IMR-90 (cell line): ENCODE data around the gene RPS6KA3. TPM values are rescaled to one million over a fixed set of nuclear protein-coding genes. Genes with fewer than 3 reads are reported as not detected.

ENCODE experiments used
- ATAC-seq: fragments of 200-7000 bp; cut with Tn5 transposase; 2 replicates; pipeline ENCODE4 v1.9.1; 2020; ENCODE audit warnings: low read depth, mild to moderate bottlenecking, moderate library complexity
- BruUV-seq: library from RNA; stranded (reverse); fragments of 400-500 nt; replicated peaks from 2 replicates; lab custom pipeline; 2021; lab: Mats Ljungman, UMichigan
- CTCF ChIA-PET: fragments of 300-600 bp; formaldehyde crosslinking; extraction: SDS; loops from one replicate; lab custom pipeline; 2021; ENCODE audit warnings: antibody characterized with exemption; lab: Yijun Ruan, JAX
- POLR2A ChIA-PET: fragments of 300-600 bp; sonication (Branson Sonifier 250); formaldehyde crosslinking; loops from one replicate; lab custom pipeline; 2022; ENCODE audit warnings: antibody characterized with exemption; ENCODE audit not compliant: unreplicated experiment; lab: Charles Lee
- DNase-seq: peaks from one replicate; pipeline ENCODE4 v3.0.0; 2013
- H2AFZ ChIP-seq: replicated peaks from 2 replicates; pipeline ENCODE3; 2013; ENCODE audit warnings: low read length, mild to moderate bottlenecking; ENCODE audit not compliant: poor library complexity
- H2AK5ac ChIP-seq: 2 replicates; pipeline ENCODE4 v1.6.1; 2013; ENCODE audit warnings: low read depth, low read length, inconsistent platforms
- H2AK9ac ChIP-seq: replicated peaks from 2 replicates; pipeline ENCODE3; 2013; ENCODE audit warnings: mild to moderate bottlenecking, low read depth, low read length, moderate library complexity; ENCODE audit not compliant: poor library complexity
- H2BK120ac ChIP-seq: 2 replicates; pipeline ENCODE4 v1.6.1; 2013; ENCODE audit warnings: low read depth, low read length, inconsistent platforms
- H2BK15ac ChIP-seq: 3 replicates; pipeline ENCODE4 v1.6.1; 2013; ENCODE audit warnings: low read depth, low read length, inconsistent platforms
- H2BK20ac ChIP-seq: 2 replicates; pipeline ENCODE4 v1.6.1; 2013; ENCODE audit warnings: low read depth, mild to moderate bottlenecking, inconsistent platforms, low read length, moderate library complexity
- H2BK5ac ChIP-seq: 2 replicates; pipeline ENCODE4 v1.6.1; 2013; ENCODE audit warnings: mild to moderate bottlenecking, low read depth, low read length, inconsistent platforms; ENCODE audit not compliant: poor library complexity, severe bottlenecking
- H3K14ac ChIP-seq: replicated peaks from 2 replicates; pipeline ENCODE4 v1.6.1; 2013; ENCODE audit warnings: low read depth, low read length, inconsistent platforms
- H3K18ac ChIP-seq: 2 replicates; pipeline ENCODE4 v1.6.1; 2013; ENCODE audit warnings: low read depth, low read length, control low read depth
- H3K23ac ChIP-seq: 2 replicates; pipeline ENCODE4 v1.6.1; 2013; ENCODE audit warnings: low read depth, low read length, inconsistent platforms
- H3K27ac ChIP-seq: 2 replicates; pipeline ENCODE4 v1.5.1; 2013; ENCODE audit warnings: mild to moderate bottlenecking, control low read depth, low read length; ENCODE audit not compliant: insufficient read depth
- H3K27me3 ChIP-seq: 2 replicates; pipeline ENCODE4 v1.6.1; 2013; ENCODE audit warnings: low read length; ENCODE audit not compliant: control insufficient read depth, insufficient read depth
- H3K36me3 ChIP-seq: 2 replicates; pipeline ENCODE4 v1.6.1; 2013; ENCODE audit warnings: low read length, mixed read lengths; ENCODE audit not compliant: control insufficient read depth, insufficient read depth
- H3K4ac ChIP-seq: 2 replicates; pipeline ENCODE4 v1.6.1; 2013; ENCODE audit warnings: low read depth, low read length, inconsistent platforms
- H3K4me1 ChIP-seq: 2 replicates; pipeline ENCODE4 v1.6.1; 2013; ENCODE audit warnings: low read length, mixed read lengths; ENCODE audit not compliant: control insufficient read depth, insufficient read depth
- H3K4me2 ChIP-seq: 2 replicates; pipeline ENCODE4 v1.6.1; 2013; ENCODE audit warnings: low read depth, mild to moderate bottlenecking, control low read depth, low read length, moderate library complexity
- H3K4me3 ChIP-seq: 2 replicates; pipeline ENCODE4 v1.5.1; 2013; ENCODE audit warnings: low read depth, mild to moderate bottlenecking, control low read depth, low read length, moderate library complexity; ENCODE audit not compliant: insufficient read depth
- H3K56ac ChIP-seq: 2 replicates; pipeline ENCODE4 v1.6.1; 2013; ENCODE audit warnings: low read length, inconsistent platforms; ENCODE audit not compliant: insufficient read depth; ENCODE audit errors: extremely low read depth
- H3K79me1 ChIP-seq, 2 experiments: 2 replicates each; pipeline ENCODE4 v1.6.1; 2013; ENCODE audit warnings: low read length in 2 of 2, inconsistent platforms in 1 of 2, low read depth in 1 of 2
- H3K9ac ChIP-seq: 2 replicates; pipeline ENCODE4 v1.6.1; 2013; ENCODE audit warnings: low read depth, low read length, control low read depth
- H3K9me1 ChIP-seq: 2 replicates; pipeline ENCODE4 v1.6.1; 2013; ENCODE audit warnings: low read length, inconsistent platforms; ENCODE audit not compliant: insufficient read depth
- H3K9me3 ChIP-seq: 2 replicates; pipeline ENCODE4 v1.6.1; 2013; ENCODE audit warnings: low read length; ENCODE audit not compliant: control insufficient read depth, insufficient read depth
- H4K20me1 ChIP-seq: 2 replicates; pipeline ENCODE4 v1.6.1; 2013; ENCODE audit warnings: low read length, inconsistent platforms; ENCODE audit not compliant: insufficient read depth
- H4K5ac ChIP-seq: 2 replicates; pipeline ENCODE4 v1.6.1; 2013; ENCODE audit warnings: mild to moderate bottlenecking, low read depth, low read length, control low read depth
- H4K8ac ChIP-seq, 2 experiments: 2 replicates each; pipeline ENCODE4 v1.6.1; 2013; ENCODE audit warnings: low read depth in 2 of 2, low read length in 2 of 2, control low read depth in 1 of 2, inconsistent platforms in 1 of 2
- H4K91ac ChIP-seq: 2 replicates; pipeline ENCODE4 v1.6.1; 2013; ENCODE audit warnings: low read depth, low read length, inconsistent platforms; ENCODE audit not compliant: insufficient read depth
- CEBPB ChIP-seq: IDR thresholded peaks from 2 replicates; pipeline ENCODE4 v1.6.1; 2012; ENCODE audit warnings: low read depth, low read length, improper control_type of control experiment
- CHD1 ChIP-seq: IDR thresholded peaks from 2 replicates; pipeline ENCODE4 v1.6.1; 2012; ENCODE audit warnings: low read depth, low read length, improper control_type of control experiment
- CTCF ChIP-seq: conservative IDR thresholded peaks from 2 replicates; pipeline ENCODE4 v1.5.1; 2012; ENCODE audit warnings: mild to moderate bottlenecking, low read depth, low read length, improper control_type of control experiment
- FOS ChIP-seq: fragments of 150-350 bp; IDR thresholded peaks from 2 replicates; pipeline ENCODE4 v1.6.1; 2016; ENCODE audit warnings: low read depth, low read length
- MAZ ChIP-seq: IDR thresholded peaks from 2 replicates; pipeline ENCODE4 v1.6.1; 2012; ENCODE audit warnings: low read depth, mild to moderate bottlenecking, low read length, improper control_type of control experiment, moderate library complexity, borderline replicate concordance
- NFE2L2 ChIP-seq: fragments of 150-350 bp; IDR thresholded peaks from 2 replicates; pipeline ENCODE4 v1.6.1; 2016; ENCODE audit warnings: low read depth, mild to moderate bottlenecking, low read length
- RAD21 ChIP-seq: IDR thresholded peaks from 2 replicates; pipeline ENCODE4 v1.6.1; 2012; ENCODE audit warnings: low read length, improper control_type of control experiment
- RCOR1 ChIP-seq: IDR thresholded peaks from 2 replicates; pipeline ENCODE4 v1.6.1; 2012; ENCODE audit warnings: mild to moderate bottlenecking, low read length, improper control_type of control experiment; ENCODE audit not compliant: insufficient replicate concordance
- USF2 ChIP-seq: fragments of 150-350 bp; IDR thresholded peaks from 2 replicates; pipeline ENCODE4 v1.6.1; 2017; ENCODE audit warnings: mild to moderate bottlenecking, antibody characterized with exemption, low read length, low read depth
- WGBS, 2 experiments: methylation state at CpG; one replicate each; pipeline versions ENCODE4 v1.1.5 to v1.1.7; 2013; ENCODE audit warnings: missing lambda C conversion rate in 2 of 2; ENCODE audit not compliant: insufficient read length in 1 of 2; ENCODE audit errors: extremely low coverage in 2 of 2; 5-methylcytosine and 5-hydroxymethylcytosine counted together
- dilution Hi-C: fragments of 300-500 bp; cut with HindIII; formaldehyde crosslinking; loops from one replicate; pipeline ENCODE4 v1.14.3; 2018; ENCODE audit warnings: low sequenced_read_pairs; ENCODE audit not compliant: unreplicated experiment
- in situ Hi-C: fragments of 300-500 bp; cut with MboI; formaldehyde crosslinking; loops from 3 replicates; pipeline ENCODE4 v1.14.3; 2019; ENCODE audit warnings: low sequenced_read_pairs, inconsistent platforms, mixed read lengths
- intact Hi-C: fragments of 100-400 bp; cut with micrococcal nuclease; formaldehyde crosslinking; loops from 2 replicates; pipeline ENCODE4 v1.10.0; 2022
- polyA plus RNA-seq, 3 experiments: library from polyadenylated mRNA; depleted of rRNA; stranded (reverse); fragments of >200 nt; gene quantifications; 2 replicates each; pipeline ENCODE4 v1.2.3, GENCODE V29; 2012; ENCODE audit warnings: low replicate concordance in 1 of 3
- total RNA-seq: library from RNA; depleted of rRNA; stranded (reverse); fragments of >200 nt; gene quantifications from 2 replicates; pipeline ENCODE4 v1.2.3, GENCODE V29; 2012
- TF ChIP-seq, protein P1 (sequence below): fragments of 150-350 bp; IDR thresholded peaks from 2 replicates; pipeline ENCODE4 v1.6.1; 2016; ENCODE audit warnings: low read depth, mild to moderate bottlenecking, low read length, moderate library complexity, borderline replicate concordance

The RPS6KA3 gene
- total and polyA plus RNA-seq, 2 of the 4 experiments (the other 2 are of a cell fraction) = 20.8 to 43.9 TPM

- no peaks in the 10 kb centered on the region for H3K9me3 ChIP-seq
- no peak overlapping the region for H3K23ac ChIP-seq
- H2AFZ ChIP-seq = peak overlapping the region; percentile 95
- H3K4me1 ChIP-seq = no peaks in the 10 kb centered on the region
- H3K79me1 ChIP-seq = no peaks in the 10 kb centered on the region; a peak in 1 of 4 replicates
- peak overlapping the region; percentile 19 to 83; a peak in 3 of 4 replicates for H4K8ac ChIP-seq
- dilution Hi-C loops (no loop called here), in situ Hi-C loops (loop anchor here (25.0 kb wide), 1 partner anchor 1469 kb away; no protein-coding TSS in a partner anchor), intact Hi-C loops (loop anchor here (5.0 kb wide), 1 partner anchor 254 kb away; no protein-coding TSS in a partner anchor)
- H3K9ac ChIP-seq = peak overlapping the region; percentile 83; the same call in 1 of the 2 replicates
- peaks cover 19% of the 10 kb centered on the region; the same call in 1 of the 2 replicates for H4K20me1 ChIP-seq
- no peak overlapping the region for H2AK5ac ChIP-seq
- H3K4ac ChIP-seq = peak overlapping the region; percentile 39; the same call in 1 of the 2 replicates
- no peaks in the 10 kb centered on the region for H3K36me3 ChIP-seq
- 41% methylated on average over 5 of the region's 54 CpGs; no CpG with 5 or more reads in 1 of the 2 experiments for WGBS, 2 experiments
- no peak overlapping the region; the same call in 1 of the 2 replicates for H4K91ac ChIP-seq
- peak overlapping the region; percentile 47; the same call in 1 of the 2 replicates for H3K4me2 ChIP-seq
- ChIA-PET CTCF (interaction anchor here (0.6 kb wide), 1 partner anchor 164 kb away, joined by 5 read pairs; no protein-coding TSS in a partner anchor), POLR2A (no interaction called here)
- H2AK9ac ChIP-seq = no peak overlapping the region
- H3K27ac ChIP-seq = peak overlapping the region; percentile 2; the same call in 1 of the 2 replicates
- no peak overlapping the region; the same call in 1 of the 2 replicates for H2BK120ac ChIP-seq
- no peak overlapping the region for H2BK15ac ChIP-seq
- no peak overlapping the region for H2BK5ac ChIP-seq
- no peaks in the 10 kb centered on the region for H3K27me3 ChIP-seq
- H2BK20ac ChIP-seq = no peak overlapping the region
- ATAC-seq (no peak), DNase-seq (no peak)
- H3K56ac ChIP-seq = no peak overlapping the region
- no peak overlapping the region for H3K14ac ChIP-seq
- H3K4me3 ChIP-seq = peak overlapping the region; percentile 27
- H3K18ac ChIP-seq = no peak overlapping the region; the same call in 1 of the 2 replicates
- no peak overlapping the region for H4K5ac ChIP-seq
- no TSS peak for BruUV-seq
- TF ChIP-seq FOS (no peak), USF2 (no peak), CEBPB (no peak), MAZ (no peak), RAD21 (no peak), CHD1 (no peak), RCOR1 (no peak), NFE2L2 (no peak), CTCF (no peak)
- TF ChIP-seq, protein P1, sequence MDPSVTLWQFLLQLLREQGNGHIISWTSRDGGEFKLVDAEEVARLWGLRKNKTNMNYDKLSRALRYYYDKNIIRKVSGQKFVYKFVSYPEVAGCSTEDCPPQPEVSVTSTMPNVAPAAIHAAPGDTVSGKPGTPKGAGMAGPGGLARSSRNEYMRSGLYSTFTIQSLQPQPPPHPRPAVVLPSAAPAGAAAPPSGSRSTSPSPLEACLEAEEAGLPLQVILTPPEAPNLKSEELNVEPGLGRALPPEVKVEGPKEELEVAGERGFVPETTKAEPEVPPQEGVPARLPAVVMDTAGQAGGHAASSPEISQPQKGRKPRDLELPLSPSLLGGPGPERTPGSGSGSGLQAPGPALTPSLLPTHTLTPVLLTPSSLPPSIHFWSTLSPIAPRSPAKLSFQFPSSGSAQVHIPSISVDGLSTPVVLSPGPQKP = no peak
- H3K9me1 ChIP-seq = no peaks in the 10 kb centered on the region
Observed at GRCh38 chrX:20267931-20268701, 1.4 kb upstream of the RPS6KA3 start.
